ENCODE measurements around the gene BRME1.

Gene BRME1

DNA sequence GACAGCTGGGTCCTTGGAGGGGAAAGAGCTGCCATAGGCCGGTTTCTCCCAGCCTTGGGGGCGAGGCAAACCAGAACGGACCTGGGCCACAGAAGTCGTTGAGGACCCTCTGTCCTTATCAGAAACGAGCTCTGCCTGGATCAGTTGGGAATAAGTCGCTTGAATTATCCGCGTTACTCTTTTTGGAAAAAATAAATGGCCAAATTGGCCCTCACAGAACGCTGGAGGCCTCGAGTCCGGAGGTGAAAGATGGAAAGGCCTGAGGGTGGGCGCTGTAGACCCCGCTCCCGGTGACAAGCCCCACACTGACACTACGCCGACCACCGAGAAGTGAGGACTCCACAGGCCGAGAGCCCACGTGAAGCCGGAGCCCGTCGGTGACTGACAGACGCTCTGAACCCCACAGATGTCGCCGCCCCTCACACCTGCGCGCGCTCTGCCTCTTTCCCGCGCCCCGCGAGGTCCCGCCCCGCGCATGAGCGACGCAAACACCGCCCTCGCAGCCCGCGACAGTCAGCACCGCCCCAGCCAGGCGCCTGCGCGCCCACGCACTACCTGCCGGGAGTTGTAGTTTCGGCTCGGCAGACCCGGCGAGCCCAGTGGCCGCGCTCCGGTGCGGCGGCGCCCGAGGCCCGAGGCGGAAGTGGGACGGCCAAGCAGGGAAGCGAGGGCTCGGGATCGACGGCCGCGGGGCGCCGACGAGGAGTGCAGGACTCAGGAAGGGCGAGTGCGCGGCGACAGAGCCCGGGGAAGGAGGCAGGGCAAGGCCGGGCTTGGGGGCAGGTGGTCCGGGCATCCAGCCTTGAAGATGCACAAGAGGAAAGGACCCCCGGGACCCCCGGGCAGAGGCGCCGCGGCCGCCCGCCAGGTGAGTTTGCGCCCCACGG is at the start of gene BRME1, which contains the start of gene CC2D1A:
Gene BRME1 (minus strand): TSS at position 484 of the 887 bp plus-strand sequence. CDS start 1,225 bp downstream, outside the sequence.
Gene CC2D1A (plus strand): TSS at position 568 of the 887 bp plus-strand sequence. CDS start 241 bp downstream, at position 809.
- DNase-seq = peak; percentile 92

GRCh38 chr19:13954185-13954584 is 48.3 kb upstream of the BRME1 start:
- no peak for DNase-seq

- DNase-seq = peak; percentile 68
These were observed 47.1 kb upstream of the BRME1 start for GRCh38 chr19:13952931-13953531.

DNA sequence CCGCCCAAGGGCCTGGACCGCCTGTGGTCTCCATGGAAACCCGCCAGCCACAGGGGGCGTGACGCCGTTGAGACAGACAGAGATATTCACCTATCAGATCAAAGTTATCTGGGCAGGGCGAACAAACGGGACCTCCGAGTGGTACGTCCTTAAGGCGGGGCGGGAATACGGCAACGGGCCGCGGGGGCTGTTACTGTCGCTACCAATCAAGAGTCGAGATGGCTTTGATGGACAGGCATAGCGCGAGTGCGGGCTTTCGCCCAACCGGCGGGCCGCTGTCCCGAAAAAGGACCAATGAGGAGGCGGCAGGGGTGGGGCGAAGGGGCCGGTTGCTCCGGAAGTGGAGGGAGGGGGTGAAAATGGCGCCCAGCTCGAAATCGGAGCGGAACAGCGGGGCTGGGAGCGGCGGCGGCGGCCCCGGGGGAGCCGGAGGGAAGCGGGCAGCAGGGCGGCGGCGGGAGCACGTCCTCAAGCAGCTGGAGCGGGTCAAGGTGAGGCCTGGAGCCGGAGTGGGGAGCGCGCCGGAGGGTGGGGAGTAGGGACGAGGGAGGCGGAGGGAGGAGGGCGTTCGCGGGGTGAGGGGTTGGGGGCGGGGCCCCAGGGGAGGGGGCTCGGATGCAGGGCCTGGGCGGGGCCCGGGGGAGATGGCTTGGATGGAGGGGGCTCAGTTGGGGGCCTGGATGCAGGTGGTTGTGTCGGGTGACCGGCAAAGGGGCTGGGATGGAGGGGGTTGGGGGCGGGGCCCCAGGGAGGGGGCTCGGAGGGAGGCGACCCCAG is 46.4 kb upstream of the BRME1 start, which contains the start of gene DCAF15:
Gene DCAF15 (plus strand): TSS at position 356 of the 777 bp plus-strand sequence. CDS start 4 bp downstream, at position 360.
- DNase-seq = peak; percentile 100

GRCh38 chr19:13951799-13952153 is 45.9 kb upstream of the BRME1 start:
- DNase-seq = no peak

DNA sequence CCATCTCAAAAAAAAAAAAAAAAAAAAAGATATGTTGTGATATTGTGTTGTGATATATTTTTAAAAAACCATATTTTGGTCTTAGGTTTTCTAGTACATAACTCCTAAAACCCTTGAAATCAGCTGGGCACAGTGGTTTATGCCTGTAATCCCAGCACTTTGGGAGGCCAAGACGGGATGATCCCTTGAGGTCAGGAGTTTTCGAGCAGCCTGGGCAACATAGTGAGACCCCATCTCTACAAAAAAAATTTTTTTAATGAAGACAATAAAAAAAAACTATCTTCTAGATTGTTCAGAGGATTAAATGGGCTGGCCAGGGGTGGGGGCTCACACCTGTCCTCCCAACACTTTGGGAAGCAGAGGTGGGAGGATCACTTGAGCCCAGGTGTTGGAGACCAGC is 45.1 kb upstream of the BRME1 start:
- DNase-seq = no peak

GRCh38 chr19:13946414-13946813 is 40.5 kb upstream of the BRME1 start:
- DNase-seq = no peak

- DNase-seq = no peak
These were observed 36.2 kb upstream of the BRME1 start for GRCh38 chr19:13942023-13942684.

- DNase-seq = peak; percentile 79
These were observed 32.6 kb upstream of the BRME1 start, which contains the start of gene PODNL1 for GRCh38 chr19:13938301-13939064. PODNL1 (minus strand) TSS chr19:13938417; CDS start chr19:13938181, 236 bp downstream.

- DNase-seq = no peak
These were observed 31.8 kb upstream of the BRME1 start for GRCh38 chr19:13937479-13938300.

DNA sequence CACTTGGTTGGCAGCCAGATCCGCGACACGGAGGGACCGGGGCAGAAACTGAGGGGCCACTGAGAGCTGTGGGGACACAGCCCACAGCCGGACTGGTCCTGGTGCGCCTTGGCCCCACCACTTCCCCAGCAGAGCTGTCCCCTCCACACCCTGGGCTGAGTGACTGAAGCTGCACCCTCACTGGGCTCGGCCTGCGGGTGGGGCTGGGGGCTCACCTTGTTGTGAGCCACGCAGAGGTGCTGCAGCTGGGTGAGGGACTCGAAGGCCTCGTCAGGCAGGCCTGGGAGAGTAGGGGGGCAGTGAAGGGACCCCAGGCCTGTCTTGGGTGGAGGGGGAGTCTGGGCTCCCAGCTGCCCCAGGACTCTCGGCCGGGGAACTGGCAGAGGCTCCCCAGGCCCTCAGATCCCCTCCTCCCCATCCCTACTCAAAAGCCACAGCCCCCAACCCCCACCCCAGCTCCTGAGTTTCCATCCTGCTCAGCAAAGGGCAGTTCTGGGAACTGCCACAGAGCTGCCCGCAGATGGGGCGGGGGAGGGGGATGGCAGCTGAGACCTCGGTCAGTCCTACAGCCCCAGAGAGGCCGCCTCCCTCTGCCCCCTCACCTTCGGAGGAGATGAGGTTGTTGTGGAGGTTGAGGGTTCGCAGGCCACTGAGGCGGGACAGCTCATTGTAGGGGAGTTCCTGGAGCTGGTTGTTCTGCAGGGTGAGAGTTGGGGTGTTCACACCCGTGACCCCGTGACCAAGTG is 30.0 kb upstream of the BRME1 start:
- DNase-seq = no peak

DNA sequence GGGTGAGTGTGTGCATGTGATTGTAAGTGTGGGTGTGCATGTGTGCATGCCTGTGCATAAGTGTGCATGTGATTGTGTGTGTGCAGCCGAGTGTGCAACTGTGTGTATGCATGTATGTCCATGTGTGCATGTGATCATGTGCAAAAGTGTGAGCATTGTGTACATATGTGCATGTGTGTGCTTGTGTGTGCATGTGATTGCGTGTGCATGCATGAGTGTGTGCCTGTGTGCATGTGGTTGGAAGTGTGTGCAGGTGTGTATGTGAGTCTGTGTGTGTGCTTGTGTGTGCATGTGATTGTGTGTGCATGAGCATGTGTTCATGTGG is 28.8 kb upstream of the BRME1 start:
- no peak for DNase-seq

DNA sequence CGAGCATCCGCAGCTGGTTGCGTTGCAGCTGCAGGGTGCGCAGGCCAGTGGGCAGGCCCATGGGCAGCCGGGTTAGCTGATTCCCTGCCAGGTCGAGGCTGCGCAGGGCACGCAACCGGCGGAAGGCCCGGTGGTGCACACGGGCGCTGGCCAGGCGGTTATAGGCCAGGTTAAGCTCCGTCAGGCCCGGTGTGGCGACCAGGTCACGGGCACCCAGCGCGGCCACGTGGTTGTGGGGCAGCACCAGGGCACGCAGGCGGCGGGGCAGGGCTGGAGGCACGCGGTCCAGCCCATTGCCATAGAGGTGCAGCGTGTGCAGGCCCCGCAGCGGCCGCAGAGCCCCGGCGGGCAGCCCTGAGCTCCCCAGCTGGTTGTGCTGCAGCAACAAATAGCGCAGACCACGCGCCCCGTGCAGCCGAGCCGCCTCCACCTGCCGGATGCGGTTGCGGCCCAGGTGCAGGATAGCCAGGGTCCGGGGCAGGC is 27.0 kb upstream of the BRME1 start:
- DNase-seq = no peak

- DNase-seq = no peak
These were observed 26.3 kb upstream of the BRME1 start for GRCh38 chr19:13932149-13932637.

DNA sequence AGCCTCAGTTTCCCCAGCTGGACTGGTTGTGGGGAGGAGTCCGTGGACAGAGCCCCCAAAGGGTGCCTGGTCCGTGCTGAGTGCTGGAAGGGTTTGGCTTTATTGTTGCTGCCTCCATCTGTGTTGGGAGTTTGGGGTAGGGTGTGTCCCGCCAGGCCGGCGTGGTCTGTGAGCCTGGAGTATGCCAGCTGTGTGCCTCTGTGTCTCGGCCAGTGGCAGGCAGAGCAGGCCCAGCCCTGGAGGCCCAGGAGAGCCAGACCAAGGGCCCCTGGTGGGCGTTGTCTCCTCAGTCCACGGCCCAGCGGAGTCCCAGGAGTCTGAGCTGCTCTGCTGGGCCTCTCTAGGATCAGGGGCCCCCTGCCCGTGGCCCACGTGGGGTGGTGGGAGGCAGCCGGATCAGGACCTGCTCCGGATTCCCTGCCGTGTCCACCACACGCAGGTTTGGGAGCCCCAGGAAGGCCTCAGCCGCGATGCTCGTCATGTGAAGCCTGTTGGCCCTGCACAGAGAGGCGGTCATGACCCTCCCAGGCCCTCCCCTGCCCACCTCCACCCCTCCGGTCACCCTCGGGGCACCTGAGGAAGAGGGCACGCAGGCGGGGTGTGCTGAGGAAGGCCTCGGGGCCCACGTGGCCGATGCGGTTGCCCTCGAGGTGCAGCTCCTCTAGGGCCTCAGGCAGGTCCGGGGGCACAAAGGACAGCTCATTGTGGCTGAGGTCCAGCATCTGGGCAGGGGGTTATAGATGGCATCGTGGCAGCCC is 25.7 kb upstream of the BRME1 start:
- no peak for DNase-seq

DNA sequence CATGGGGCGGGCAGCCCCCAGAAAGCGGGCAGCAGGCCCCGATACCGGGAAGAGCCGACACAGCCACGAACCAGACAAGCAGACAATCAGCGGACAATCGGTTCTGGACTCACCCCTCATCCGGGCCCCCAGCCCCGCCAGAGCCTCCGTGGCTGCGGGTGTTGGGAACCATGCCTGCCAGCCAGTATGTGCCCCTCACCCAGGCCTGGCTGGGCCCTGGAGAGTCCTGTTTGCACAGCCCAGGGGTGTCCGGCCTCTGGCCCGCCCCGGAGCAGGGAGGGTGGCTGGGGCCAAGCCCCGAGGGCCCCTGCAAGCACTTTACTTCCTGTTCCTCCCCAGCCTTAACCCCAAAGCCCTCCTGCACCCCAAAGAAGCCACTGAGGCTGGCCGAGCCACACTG is 24.5 kb upstream of the BRME1 start:
- no peak for DNase-seq

DNA sequence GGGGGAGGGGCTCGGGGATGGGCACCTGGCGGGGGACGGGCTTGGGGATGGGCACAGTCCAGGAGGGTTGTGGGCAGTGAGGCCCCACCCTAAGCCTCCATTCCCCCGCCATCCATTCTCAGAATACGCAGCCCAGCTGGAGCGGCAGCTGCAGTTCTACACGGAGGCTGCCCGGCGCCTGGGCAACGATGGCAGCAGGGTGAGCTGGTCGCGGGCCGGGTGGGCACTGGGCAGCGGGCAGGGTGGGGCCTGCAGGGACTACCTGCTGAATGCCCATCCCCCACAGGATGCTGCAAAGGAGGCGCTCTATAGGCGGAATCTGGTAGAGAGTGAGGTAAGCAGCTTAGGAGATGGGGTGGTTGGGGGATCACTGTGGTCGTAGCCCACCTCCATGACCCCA is 24.0 kb upstream of the BRME1 start:
- DNase-seq = no peak

- DNase-seq = no peak
These were observed 23.4 kb upstream of the BRME1 start for GRCh38 chr19:13929340-13929739.

DNA sequence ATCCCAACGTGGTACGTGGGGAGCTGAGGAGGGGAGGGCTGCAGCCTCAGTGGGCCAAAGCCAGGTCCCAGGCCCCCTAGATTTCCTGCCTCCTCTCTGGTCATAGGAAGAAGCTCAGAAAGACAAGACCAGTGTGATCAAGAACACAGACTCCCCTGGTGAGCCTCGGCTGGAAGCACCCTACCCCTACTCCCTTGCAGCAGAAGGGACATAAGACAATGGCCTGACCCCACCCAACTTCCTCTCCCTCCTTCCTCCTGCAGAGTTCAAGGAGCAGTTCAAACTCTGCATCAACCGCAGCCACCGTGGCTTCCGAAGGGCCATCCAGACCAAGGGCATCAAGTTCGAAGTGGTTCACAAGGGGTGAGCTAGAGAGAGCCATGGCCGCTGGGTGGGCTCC is 20.8 kb upstream of the BRME1 start:
- no peak for DNase-seq
